CD4-positive, alpha-beta memory T cell (primary cell): ENCODE measurements around the gene RGP1. TPM values are rescaled to one million over a fixed set of nuclear protein-coding genes. Genes with fewer than 3 reads are reported as not detected.

Source experiments
- CTCF ChIA-PET: fragments of 350-600 bp; sonication (Branson Sonifier 250); formaldehyde crosslinking; loops from one replicate; lab custom pipeline; 2021; ENCODE audit warnings: inconsistent platforms; ENCODE audit not compliant: partially characterized antibody; lab: Charles Lee
- POLR2A ChIA-PET: fragments of 350-600 bp; sonication (Branson Sonifier 250); formaldehyde crosslinking; loops from one replicate; lab custom pipeline; 2021; ENCODE audit not compliant: partially characterized antibody; lab: Charles Lee
- DNase-seq, 5 donors: peaks; one replicate each; pipeline versions ENCODE4 v3.0.0 to v3.0.0-alpha.2; 2020 to 2022; ENCODE audit warnings: mixed read lengths in 1 of 5
- H3K27ac ChIP-seq: one replicate; pipeline ENCODE4 v1.7.0; 2013; ENCODE audit warnings: low read depth, low read length
- H3K27me3 ChIP-seq: 2 replicates; pipeline ENCODE4 v1.7.0; 2013; ENCODE audit warnings: mild to moderate bottlenecking, low read length, moderate library complexity; ENCODE audit not compliant: insufficient read depth
- H3K36me3 ChIP-seq: 2 replicates; pipeline ENCODE4 v1.7.0; 2013; ENCODE audit warnings: mild to moderate bottlenecking, low read length, moderate library complexity; ENCODE audit not compliant: insufficient read depth
- H3K4me1 ChIP-seq: 2 replicates; pipeline ENCODE4 v1.7.0; 2013; ENCODE audit warnings: mild to moderate bottlenecking, low read length, moderate library complexity; ENCODE audit not compliant: insufficient read depth
- H3K4me3 ChIP-seq, 2 donors: one replicate each; pipeline ENCODE4 v1.7.0; 2013; ENCODE audit warnings: low read length in 2 of 2, mild to moderate bottlenecking in 1 of 2
- H3K9me3 ChIP-seq, 2 donors: one replicate each; pipeline ENCODE4 v1.7.0; 2013; ENCODE audit warnings: low read length in 2 of 2, control low read depth in 1 of 2; ENCODE audit not compliant: control insufficient read depth in 1 of 2
- H3K27ac Mint-ChIP-seq, 7 donors: one replicate each; pipeline ENCODE4 v1.8.0; 2020 to 2021; ENCODE audit warnings: mixed read lengths in 7 of 7, mild to moderate bottlenecking in 6 of 7, inconsistent platforms in 3 of 7, moderate library complexity in 3 of 7
- H3K27me3 Mint-ChIP-seq, 2 donors: one replicate each; pipeline ENCODE4 v1.8.0; 2020 to 2021; ENCODE audit warnings: mixed read lengths in 2 of 2
- H3K36me3 Mint-ChIP-seq, 2 donors: one replicate each; pipeline ENCODE4 v1.8.0; 2020 to 2021; ENCODE audit warnings: mixed read lengths in 2 of 2, inconsistent platforms in 1 of 2, mild to moderate bottlenecking in 1 of 2
- H3K4me1 Mint-ChIP-seq, 4 donors: one replicate each; pipeline ENCODE4 v1.8.0; 2020 to 2021; ENCODE audit warnings: mixed read lengths in 4 of 4, mild to moderate bottlenecking in 1 of 4
- H3K4me3 Mint-ChIP-seq, 8 donors: one replicate each; pipeline ENCODE4 v1.8.0; 2020 to 2021; ENCODE audit warnings: mixed read lengths in 8 of 8, mild to moderate bottlenecking in 7 of 8, moderate library complexity in 6 of 8, inconsistent platforms in 3 of 8
- H3K9me3 Mint-ChIP-seq, 8 donors: one replicate each; pipeline ENCODE4 v1.8.0; 2020 to 2021; ENCODE audit warnings: mixed read lengths in 8 of 8, mild to moderate bottlenecking in 5 of 8, inconsistent platforms in 3 of 8, moderate library complexity in 1 of 8
- intact Hi-C: fragments of 100-400 bp; cut with micrococcal nuclease; formaldehyde crosslinking; loops from one replicate; pipeline ENCODE4 v1.15.1; 2023
- polyA plus RNA-seq, 2 donors: library from polyadenylated mRNA; unstranded; fragments of 300-500 nt; fragmentation: Illumina TruSeq; gene quantifications; one replicate each; pipeline ENCODE4 v1.2.3, GENCODE V29; 2021
- total RNA-seq, 2 experiments: library from RNA; stranded (reverse); gene quantifications; one replicate each; pipeline ENCODE4 v1.2.3, GENCODE V29; 2021

The RGP1 gene
- total and polyA plus RNA-seq, 4 experiments from 2014 or later: 6.1 to 33.8 (median 20.9) TPM

DNA sequence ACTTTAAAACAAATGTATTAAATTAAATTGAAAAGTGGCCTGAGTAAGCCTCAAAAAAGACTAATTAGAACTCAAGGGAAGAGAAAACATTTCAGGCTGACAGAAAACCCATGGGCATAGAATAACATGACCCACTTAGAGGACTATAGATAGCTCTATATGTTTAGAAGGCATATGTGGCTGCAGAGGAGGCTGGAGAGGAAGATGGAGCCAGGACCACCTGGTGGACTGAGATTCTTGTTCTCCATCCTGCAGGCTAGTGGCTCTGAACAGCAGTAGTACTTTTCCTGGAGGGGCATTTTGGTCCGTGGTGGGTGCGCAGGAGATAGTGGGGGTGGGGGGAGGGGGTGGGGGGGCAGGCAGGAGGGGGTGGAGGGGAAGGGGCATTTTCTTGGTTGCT is 32.0 kb downstream of the RGP1 start:
- Mint-ChIP-seq H3K36me3 (peaks cover 33 to 36% of the 10 kb centered on the region in 2 donors), H3K4me1 (peaks cover 0 to 5% (median 3%) of the 10 kb centered on the region in 4 donors), H3K27me3 (no peaks in the 10 kb centered on the region), H3K9me3 (peaks cover 0 to 2% (median 0%) of the 10 kb centered on the region in 8 donors), H3K4me3 (no peak overlapping the region), H3K27ac (no peak overlapping the region)
- H3K27me3 ChIP-seq: no peaks in the 10 kb centered on the region
- intact Hi-C loops: no loop called here
- no peaks in the 10 kb centered on the region for H3K4me1 ChIP-seq
- DNase-seq: no peak
- ChIA-PET POLR2A (no interaction called here), CTCF (interaction anchor here (1.2 kb wide), 1 partner anchor 9 kb away, joined by 6 read pairs; no protein-coding TSS in a partner anchor)
- no peak overlapping the region for H3K4me3 ChIP-seq
- no peaks in the 10 kb centered on the region for H3K9me3 ChIP-seq
- peaks cover 6% of the 10 kb centered on the region for H3K36me3 ChIP-seq
- no peak overlapping the region for H3K27ac ChIP-seq

DNA sequence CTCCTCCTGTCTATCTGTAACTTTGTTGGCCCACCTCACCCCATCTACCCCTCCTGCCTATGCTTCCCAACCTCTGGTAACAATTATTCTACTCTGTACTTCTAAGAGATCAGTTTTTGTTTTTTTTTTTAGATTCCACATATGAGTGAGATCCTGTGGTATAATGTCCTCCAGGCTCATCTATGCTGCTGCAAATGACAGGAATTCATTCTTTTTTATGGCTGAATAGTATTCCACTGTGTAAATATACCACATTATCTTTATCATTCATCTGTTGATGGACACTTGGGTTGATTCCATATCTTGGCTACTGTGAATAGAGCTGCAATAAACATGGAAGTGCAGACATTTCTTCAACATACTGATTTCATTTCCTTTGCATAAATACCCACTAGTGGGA is 34.3 kb downstream of the RGP1 start:
- intact Hi-C loops: no loop called here
- H3K27ac Mint-ChIP-seq: no peak overlapping the region
- CTCF ChIA-PET: no interaction called here

GRCh38 chr9:35789541-35789940 is 40.5 kb downstream of the RGP1 start:
- intact Hi-C loops: no loop called here
- H3K27ac ChIP-seq: no peak overlapping the region
- no peaks in the 10 kb centered on the region for H3K4me1 ChIP-seq
- Mint-ChIP-seq H3K27me3 (no peaks in the 10 kb centered on the region), H3K27ac (peak overlapping the region in 1 of 7 donors; percentile 36), H3K4me1 (peaks cover 6 to 12% (median 10%) of the 10 kb centered on the region in 4 donors), H3K4me3 (no peak overlapping the region), H3K9me3 (peaks cover 0 to 3% (median 0%) of the 10 kb centered on the region in 8 donors), H3K36me3 (peaks cover 29 to 36% of the 10 kb centered on the region in 2 donors)
- no peaks in the 10 kb centered on the region for H3K27me3 ChIP-seq
- CTCF ChIA-PET: interaction anchor here (0.6 to 4.0 kb wide), 33 partner anchors 7 to 234 kb away, joined by 3 to 108 read pairs (median 5); partner anchors contain the start of genes FAM221B, HRCT1, SPAG8 and TMEM8B
- H3K9me3 ChIP-seq: no peaks in the 10 kb centered on the region
- H3K36me3 ChIP-seq: peaks cover 6% of the 10 kb centered on the region
- no peak for DNase-seq
- POLR2A ChIA-PET: interaction anchor here (1.2 to 1.5 kb wide), 4 partner anchors 37 to 142 kb away, joined by 3 to 7 read pairs (median 4); partner anchors contain the start of gene FAM221B
- no peak overlapping the region for H3K4me3 ChIP-seq

More for the DNA sequence above, 34.3 kb downstream of the RGP1 start:
- DNase-seq: no peak
- H3K4me1 Mint-ChIP-seq: peaks cover 0 to 3% (median 3%) of the 10 kb centered on the region in 4 donors
- no peaks in the 10 kb centered on the region for H3K27me3 Mint-ChIP-seq
- POLR2A ChIA-PET: interaction anchor here (0.7 kb wide), 1 partner anchor 408 kb away, joined by 3 read pairs; no protein-coding TSS in a partner anchor
- Histone ChIP-seq H3K27me3 (no peaks in the 10 kb centered on the region), H3K4me1 (no peaks in the 10 kb centered on the region), H3K4me3 (no peak overlapping the region), H3K27ac (no peak overlapping the region), H3K9me3 (no peaks in the 10 kb centered on the region), H3K36me3 (peaks cover 13% of the 10 kb centered on the region)
- H3K9me3 Mint-ChIP-seq: peaks cover 0 to 2% (median 0%) of the 10 kb centered on the region in 8 donors
- peaks cover 43 to 48% of the 10 kb centered on the region in 2 donors for H3K36me3 Mint-ChIP-seq
- H3K4me3 Mint-ChIP-seq: no peak overlapping the region

GRCh38 chr9:35790025-35790384 is 40.9 kb downstream of the RGP1 start:
- no peaks in the 10 kb centered on the region for H3K27me3 ChIP-seq
- H3K4me3 ChIP-seq: no peak overlapping the region
- peaks cover 6% of the 10 kb centered on the region for H3K36me3 ChIP-seq
- H3K9me3 ChIP-seq: no peaks in the 10 kb centered on the region
- DNase-seq: no peak
- H3K27ac Mint-ChIP-seq: peak overlapping the region in 1 of 7 donors; percentile 47
- intact Hi-C loops: loop anchor here (1.0 kb wide), 2 partner anchors 36 to 92 kb away; no protein-coding TSS in a partner anchor
- ChIA-PET POLR2A (interaction anchor here (1.2 to 1.5 kb wide), 4 partner anchors 36 to 142 kb away, joined by 3 to 7 read pairs (median 4); partner anchors contain the start of gene FAM221B), CTCF (interaction anchor here (0.6 to 4.0 kb wide), 40 partner anchors 8 to 234 kb away, joined by 3 to 108 read pairs (median 4); partner anchors contain the start of genes FAM221B, GBA2, HRCT1 and RGP1)
- H3K27ac ChIP-seq: no peak overlapping the region
- H3K27me3 Mint-ChIP-seq: no peaks in the 10 kb centered on the region
- no peaks in the 10 kb centered on the region for H3K4me1 ChIP-seq
- H3K4me3 Mint-ChIP-seq: no peak overlapping the region
- peaks cover 7 to 12% (median 10%) of the 10 kb centered on the region in 4 donors for H3K4me1 Mint-ChIP-seq
- peaks cover 0 to 3% (median 0%) of the 10 kb centered on the region in 8 donors for H3K9me3 Mint-ChIP-seq
- peaks cover 26 to 32% of the 10 kb centered on the region in 2 donors for H3K36me3 Mint-ChIP-seq

DNA sequence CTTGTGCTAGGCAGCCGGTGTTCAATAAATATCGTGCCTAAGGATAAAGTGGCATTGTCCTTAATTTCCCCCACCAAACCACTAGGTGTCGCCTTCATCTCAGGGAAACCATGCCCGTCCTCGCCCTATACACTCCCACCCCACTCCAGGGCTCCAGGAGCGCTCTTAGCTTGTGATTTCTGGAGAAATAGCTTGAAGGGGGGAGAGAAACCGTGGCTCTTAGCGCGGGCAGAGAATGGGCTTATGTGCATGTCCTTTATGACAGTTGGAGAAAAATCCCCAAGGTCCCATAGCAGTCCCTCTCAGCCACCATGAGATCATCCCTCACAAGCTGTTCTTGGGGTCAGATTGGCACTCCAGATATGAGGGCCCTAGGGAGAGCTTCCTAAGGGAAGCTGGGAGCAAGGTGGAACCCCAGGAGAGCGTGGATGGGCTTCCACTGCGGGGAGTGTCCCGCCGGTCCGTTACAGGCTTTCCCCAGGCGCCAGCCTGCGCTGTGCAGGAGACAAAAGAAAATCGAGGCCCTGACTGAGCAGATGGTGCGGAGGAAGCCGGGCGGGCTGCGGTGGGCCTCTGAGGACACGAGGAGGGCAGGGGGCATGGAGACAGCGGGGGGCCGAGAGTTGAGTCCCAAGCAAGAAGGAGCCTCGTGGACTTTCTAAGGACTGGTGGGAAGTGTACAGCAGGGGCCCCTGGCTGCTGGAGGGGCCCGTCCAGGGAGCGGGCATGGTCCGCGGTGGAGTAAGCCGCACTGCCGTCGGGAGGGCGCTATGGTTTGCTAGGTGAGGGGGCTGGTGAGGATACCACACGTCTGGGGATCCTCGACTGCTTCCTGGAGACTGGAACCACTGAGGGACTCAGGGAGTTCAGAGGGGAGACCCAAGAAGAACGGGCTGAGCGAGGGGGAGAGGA is 41.6 kb downstream of the RGP1 start:
- Histone ChIP-seq H3K4me1 (no peaks in the 10 kb centered on the region), H3K4me3 (no peak overlapping the region), H3K36me3 (peaks cover 6% of the 10 kb centered on the region), H3K27me3 (no peaks in the 10 kb centered on the region), H3K9me3 (no peaks in the 10 kb centered on the region), H3K27ac (no peak overlapping the region)
- no peak overlapping the region for H3K4me3 Mint-ChIP-seq
- DNase-seq: peak; percentile 58 to 69 (median 64)
- CTCF ChIA-PET: interaction anchor here (0.6 to 4.0 kb wide), 38 partner anchors 8 to 233 kb away, joined by 3 to 108 read pairs (median 4); partner anchors contain the start of genes FAM221B, GBA2, HRCT1 and RGP1
- H3K36me3 Mint-ChIP-seq: peaks cover 23 to 31% of the 10 kb centered on the region in 2 donors
- H3K9me3 Mint-ChIP-seq: peaks cover 0 to 3% (median 0%) of the 10 kb centered on the region in 8 donors
- H3K4me1 Mint-ChIP-seq: peaks cover 7 to 12% (median 9%) of the 10 kb centered on the region in 4 donors
- POLR2A ChIA-PET: interaction anchor here (1.2 to 1.5 kb wide), 4 partner anchors 36 to 143 kb away, joined by 3 to 7 read pairs (median 4); partner anchors contain the start of gene FAM221B
- peak overlapping the region in 2 of 7 donors; percentile 27 to 47 for H3K27ac Mint-ChIP-seq
- intact Hi-C loops: loop anchor here (1.0 kb wide), 2 partner anchors 36 to 92 kb away; no protein-coding TSS in a partner anchor
- no peaks in the 10 kb centered on the region for H3K27me3 Mint-ChIP-seq

DNA sequence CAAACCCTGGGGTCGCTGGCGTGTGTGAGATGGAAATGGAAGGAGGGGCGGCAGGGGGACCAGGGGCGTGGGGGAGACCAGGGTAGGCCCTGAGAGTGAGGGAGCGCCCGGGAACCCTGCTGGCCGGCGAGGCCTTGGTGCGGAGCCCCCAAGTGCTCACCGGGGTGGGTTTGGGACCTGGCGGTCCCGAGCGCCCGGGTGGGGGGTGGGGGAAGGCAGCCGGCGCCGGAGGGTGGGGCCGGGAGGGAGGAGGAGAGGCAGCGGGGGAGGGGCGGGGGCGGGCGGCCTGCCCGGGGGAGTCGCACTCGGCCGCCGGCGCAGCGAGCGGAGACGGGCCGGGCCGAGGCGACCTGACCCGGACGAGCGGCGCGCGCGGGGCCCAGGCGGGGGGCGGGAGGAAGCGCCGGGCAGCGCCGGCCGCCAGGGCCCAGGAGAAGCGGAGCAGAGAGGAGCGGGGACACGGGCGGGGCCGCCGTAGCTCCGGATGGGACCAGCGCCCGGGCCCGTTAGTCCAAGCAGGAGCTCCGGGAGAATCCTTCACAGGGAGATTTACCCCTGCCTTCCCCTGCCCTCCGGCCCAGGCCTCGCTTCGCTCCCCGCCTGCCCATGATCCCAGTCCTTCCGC is 42.3 kb downstream of the RGP1 start, which contains the start of gene NPR2:
TSS of gene NPR2 (plus strand) at position 295 of the 625 bp plus-strand sequence. CDS start 818 bp downstream, outside the sequence.
- no peak within 1 kb of the TSS for H3K27ac ChIP-seq
- no peak for DNase-seq
- ChIA-PET CTCF (interaction anchor here (1.3 to 1.8 kb wide), 2 partner anchors 87 to 91 kb away, joined by 4 to 10 read pairs; no protein-coding TSS in a partner anchor), POLR2A (no interaction called here)
- intact Hi-C loops: no loop called here
- Mint-ChIP-seq H3K9me3 (peaks cover 0 to 3% (median 0%) of the 10 kb centered on the region in 8 donors), H3K27me3 (no peaks in the 10 kb centered on the region), H3K36me3 (peaks cover 16 to 23% of the 10 kb centered on the region in 2 donors), H3K27ac (peak within 1 kb of the TSS in 1 of 7 donors; percentile 27), H3K4me1 (peaks cover 7 to 12% (median 8%) of the 10 kb centered on the region in 4 donors), H3K4me3 (no peak within 1 kb of the TSS)
- no peak within 1 kb of the TSS for H3K4me3 ChIP-seq
- peaks cover 6% of the 10 kb centered on the region for H3K36me3 ChIP-seq
- no peaks in the 10 kb centered on the region for H3K9me3 ChIP-seq
- H3K27me3 ChIP-seq: no peaks in the 10 kb centered on the region
- H3K4me1 ChIP-seq: no peaks in the 10 kb centered on the region
